Measurements from ENCODE around the gene PRAC2.

Gene PRAC2

GRCh38 chr17:48751733-48752398 is 28.9 kb downstream of the PRAC2 start:
- Histone ChIP-seq H3K27ac (no peak overlapping the region), H3K4me3 (no peak overlapping the region)

DNA sequence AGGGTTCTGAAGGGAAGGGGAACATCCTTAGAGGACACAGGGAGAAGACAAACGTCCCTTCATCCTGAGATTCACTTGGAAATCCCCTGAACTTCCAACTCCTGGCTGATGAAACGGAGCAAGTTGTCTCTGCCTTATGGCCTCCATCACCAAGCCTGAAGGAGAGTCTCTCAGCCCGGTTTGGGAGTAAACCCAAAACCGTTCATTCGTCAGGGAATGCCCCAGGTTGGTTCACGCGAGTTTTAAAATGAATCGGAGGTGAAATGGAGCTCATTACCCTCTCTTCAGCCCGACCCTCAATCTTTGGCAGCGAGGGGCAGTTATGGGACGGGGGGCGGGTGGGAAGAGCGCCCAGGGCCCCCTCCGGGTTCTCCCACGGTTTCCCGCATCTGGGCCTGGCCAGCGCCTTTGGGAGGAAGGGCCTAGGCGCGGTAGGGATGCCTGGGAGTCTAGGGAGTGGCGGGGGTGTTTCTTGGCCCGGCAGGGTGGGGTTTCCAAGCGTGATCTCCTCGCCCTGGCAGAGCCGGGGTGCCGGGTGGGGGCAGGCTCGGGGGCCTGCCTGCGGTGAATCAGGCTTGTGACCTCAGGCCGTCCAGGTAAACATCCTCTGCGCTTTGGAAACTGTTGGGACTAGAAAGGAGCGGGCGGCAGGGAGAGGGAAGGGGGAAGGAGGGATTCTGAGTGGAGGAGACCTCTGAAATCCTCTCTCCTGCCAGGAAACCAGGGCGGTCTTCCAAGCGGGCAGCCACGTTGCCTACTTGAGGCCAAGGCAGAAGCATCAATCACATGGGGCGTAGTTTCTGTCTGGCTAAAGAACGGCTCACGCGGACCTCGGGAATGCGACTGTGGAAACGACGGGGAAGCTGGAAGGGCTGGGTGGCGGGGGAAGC is 29.7 kb downstream of the PRAC2 start:
- H3K4me3 ChIP-seq, result no peak overlapping the region
- no peak overlapping the region for H3K27ac ChIP-seq

GRCh38 chr17:48753794-48754499 is 31.0 kb downstream of the PRAC2 start:
- no peak overlapping the region for H3K4me3 ChIP-seq
- no peak overlapping the region for H3K27ac ChIP-seq

GRCh38 chr17:48754500-48755261 is 31.7 kb downstream of the PRAC2 start:
- H3K27ac ChIP-seq, result no peak overlapping the region
- no peak overlapping the region for H3K4me3 ChIP-seq

- H3K4me3 ChIP-seq, result no peak overlapping the region
These were observed 32.4 kb downstream of the PRAC2 start for GRCh38 chr17:48755356-48755755.

GRCh38 chr17:48756830-48757251 is 33.9 kb downstream of the PRAC2 start:
- no peak overlapping the region for H3K4me3 ChIP-seq
- H3K27ac ChIP-seq, result no peak overlapping the region

More at GRCh38 chr17:48755356-48755755, 32.4 kb downstream of the PRAC2 start:
- no peak overlapping the region for H3K27ac ChIP-seq

GRCh38 chr17:48757524-48757961 is 34.6 kb downstream of the PRAC2 start:
- no peak overlapping the region for H3K27ac ChIP-seq
- no peak overlapping the region for H3K4me3 ChIP-seq

GRCh38 chr17:48759288-48759687 is 36.3 kb downstream of the PRAC2 start:
- Histone ChIP-seq H3K4me3 (no peak overlapping the region), H3K27ac (no peak overlapping the region)

DNA sequence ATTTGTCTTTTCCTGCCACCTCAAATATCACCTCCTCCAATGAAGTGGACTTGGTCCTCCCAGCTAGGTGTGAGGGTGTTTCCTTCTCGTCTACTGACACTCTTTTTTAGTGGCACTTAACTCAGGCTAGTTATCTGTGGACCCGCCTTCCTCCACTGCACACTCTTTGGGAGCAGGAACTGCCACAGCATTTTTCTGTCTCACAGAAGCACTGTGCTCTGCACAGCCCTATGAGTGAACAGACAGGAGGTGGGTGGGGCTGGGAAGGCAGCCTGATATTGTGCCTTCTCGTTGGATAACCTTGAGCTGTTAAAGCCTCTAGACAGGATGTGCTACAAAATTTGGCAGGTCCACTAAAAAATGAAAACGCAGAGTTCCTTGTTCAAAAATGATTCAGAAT is 37.4 kb downstream of the PRAC2 start:
- Histone ChIP-seq H3K27ac (no peak overlapping the region), H3K4me3 (no peak overlapping the region)

- H3K27ac ChIP-seq, result no peak overlapping the region
These were observed 38.1 kb downstream of the PRAC2 start for GRCh38 chr17:48761114-48761513.

DNA sequence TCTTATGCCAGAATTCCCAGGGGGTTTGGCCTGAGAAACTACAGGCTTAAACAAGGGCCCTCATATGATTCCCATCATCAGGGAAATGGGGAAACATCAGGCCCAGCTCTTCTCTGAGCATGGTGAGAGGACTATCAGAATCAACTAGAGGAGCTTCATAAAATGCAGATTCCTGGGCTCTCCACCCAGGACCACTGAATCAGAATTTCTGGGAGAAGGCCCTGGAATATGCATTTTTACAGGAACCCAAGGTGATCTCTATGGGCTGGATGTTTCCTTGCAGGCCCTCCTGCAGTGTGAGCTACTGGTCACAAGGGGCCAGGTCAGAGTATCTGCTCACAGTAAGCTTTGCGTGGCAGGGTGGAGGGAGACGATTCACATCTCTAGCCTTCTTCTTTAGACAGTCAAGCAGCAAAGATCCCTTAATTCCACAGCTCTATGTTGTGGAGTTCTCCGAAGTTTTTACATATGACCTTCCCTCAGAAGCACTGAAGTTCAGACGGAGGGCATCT is 44.3 kb downstream of the PRAC2 start:
- H3K27ac ChIP-seq, result no peak overlapping the region
- H3K4me3 ChIP-seq, result no peak overlapping the region

More at GRCh38 chr17:48761114-48761513, 38.1 kb downstream of the PRAC2 start:
- no peak overlapping the region for H3K4me3 ChIP-seq

DNA sequence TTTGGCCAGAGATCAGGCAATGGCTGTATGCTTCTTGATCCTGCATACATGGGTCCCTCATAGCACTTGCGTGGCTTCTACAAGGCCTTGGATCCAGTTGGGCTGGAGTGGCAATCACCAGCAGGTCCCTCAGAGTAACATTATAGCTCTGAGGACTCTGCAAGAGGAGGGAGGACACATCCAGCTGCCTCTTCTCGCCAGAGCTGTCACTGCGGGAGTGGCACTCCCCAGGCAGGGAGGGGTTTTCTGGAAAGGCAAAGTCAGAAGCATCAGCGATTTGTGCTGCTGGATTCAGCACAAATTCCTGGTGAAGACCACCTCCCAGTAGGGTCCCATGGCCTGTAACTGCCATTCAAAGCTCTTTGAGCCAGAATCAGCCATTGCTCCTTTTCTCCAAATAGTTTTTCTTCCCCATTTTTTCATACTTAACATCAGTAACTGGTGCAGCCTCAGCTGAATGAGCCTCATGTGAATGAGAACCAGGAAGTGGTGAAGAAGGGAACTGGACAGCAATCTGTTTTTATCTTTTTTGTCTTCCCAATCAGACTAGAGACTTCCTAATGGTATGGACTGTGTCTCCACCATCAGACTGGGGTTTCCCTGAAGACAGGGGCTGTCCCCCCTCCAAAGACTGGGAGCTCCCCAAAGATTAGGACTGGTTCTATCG is 46.2 kb downstream of the PRAC2 start:
- no peak overlapping the region for H3K27ac ChIP-seq
- no peak overlapping the region for H3K4me3 ChIP-seq

DNA sequence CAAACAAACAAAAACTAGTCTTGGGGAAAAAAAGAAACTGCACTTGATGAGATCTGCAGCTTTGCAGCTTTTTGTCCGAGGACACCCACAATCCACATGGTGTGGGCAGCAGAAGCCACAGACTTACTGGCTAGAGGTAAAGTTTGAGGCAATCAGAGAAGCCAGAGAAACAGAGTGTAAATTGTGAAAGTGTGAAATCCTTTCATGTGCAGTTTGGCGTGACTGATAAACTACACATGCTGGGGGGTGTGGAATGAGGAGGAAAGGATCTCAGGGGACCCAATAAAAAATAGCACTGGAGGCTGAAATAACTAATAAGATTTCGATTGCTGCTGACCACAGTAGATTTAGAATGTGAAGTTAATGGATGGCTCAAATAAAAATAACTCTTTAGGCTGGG is 48.0 kb downstream of the PRAC2 start:
- Histone ChIP-seq H3K4me3 (no peak overlapping the region), H3K27ac (no peak overlapping the region)

DNA sequence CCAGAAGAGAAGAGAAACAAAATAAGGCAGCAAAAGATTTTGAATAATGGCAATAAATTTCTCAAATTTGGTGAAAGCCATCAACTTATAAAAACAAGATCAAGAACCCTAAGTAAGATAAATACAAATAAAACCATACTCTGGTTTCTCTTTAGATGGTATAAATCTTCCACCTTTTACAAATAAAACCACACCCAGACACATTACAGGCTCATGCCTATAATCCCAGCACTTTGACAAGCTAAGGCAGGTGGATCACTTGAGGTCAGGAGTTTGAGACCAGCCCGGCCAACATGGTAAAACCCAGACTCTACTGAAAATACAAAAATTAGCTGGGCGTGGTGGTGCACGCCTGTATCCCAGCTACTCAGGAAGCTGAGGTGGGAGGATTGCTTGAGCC is 50.3 kb downstream of the PRAC2 start:
- H3K4me3 ChIP-seq, result no peak overlapping the region

More for the DNA sequence above, 50.3 kb downstream of the PRAC2 start:
- H3K27ac ChIP-seq, result no peak overlapping the region

Measured in skin epidermis (tissue), 12 donors.